Peyer's patch (tissue), 4 donors: Measurements from ENCODE around the gene MFN1. TPM values are rescaled to one million over a fixed set of nuclear protein-coding genes. Genes with fewer than 3 reads are reported as not detected.

Experiments
- DNase-seq, 3 donors: peaks; one replicate each; pipeline ENCODE4 v3.0.0-alpha.2; 2017 to 2019
- H3K27ac ChIP-seq, 4 donors: fragments of 200-600 bp; sonication (generic); one replicate each; pipeline ENCODE4 v1.5.1; 2016 to 2019
- H3K27me3 ChIP-seq, 2 donors: fragments of 200-600 bp; sonication (generic); one replicate each; pipeline ENCODE4 v1.5.1; 2019
- H3K36me3 ChIP-seq, 3 donors: fragments of 200-600 bp; sonication (generic); one replicate each; pipeline ENCODE4 v1.5.1; 2016 to 2019
- H3K4me1 ChIP-seq, 4 donors: fragments of 200-600 bp; sonication (generic); one replicate each; pipeline ENCODE4 v1.5.1; 2016 to 2019
- H3K4me3 ChIP-seq, 4 donors: fragments of 200-600 bp; sonication (generic); 1 replicate in 3 of 4; 2 replicates in 1 of 4; pipeline ENCODE4 v1.5.1; 2016 to 2019; ENCODE audit warnings: mild to moderate bottlenecking in 1 of 4
- H3K9me3 ChIP-seq, 4 donors: fragments of 200-600 bp; sonication (generic); one replicate each; pipeline ENCODE4 v1.5.1; 2016 to 2019; ENCODE audit warnings: mild to moderate bottlenecking in 1 of 4
- CTCF ChIP-seq, 6 experiments: fragments of 450-650 bp in 4 of 6; fragments of 200-600 bp in 2 of 6; sonication (generic) in 1 of 6; IDR thresholded peaks; one replicate each; pipeline ENCODE4 v1.5.1; 2017 to 2019; ENCODE audit warnings: antibody characterized with exemption in 6 of 6, mild to moderate bottlenecking in 3 of 6, moderate library complexity in 1 of 6
- POLR2A ChIP-seq, 2 donors: fragments of 450-650 bp; IDR thresholded peaks; one replicate each; pipeline ENCODE4 v1.5.1; 2017; ENCODE audit warnings: antibody characterized with exemption in 2 of 2, mild to moderate bottlenecking in 2 of 2, moderate library complexity in 2 of 2
- total RNA-seq, 4 donors: library from RNA; depleted of rRNA; stranded (reverse); fragments of >200 nt; gene quantifications; one replicate each; pipeline ENCODE4 v1.1.0, GENCODE V29; 2016

The MFN1 gene
- total RNA-seq, 4 donors from 2014 or later, result 34.0 to 124 (median 45.3) TPM

DNA sequence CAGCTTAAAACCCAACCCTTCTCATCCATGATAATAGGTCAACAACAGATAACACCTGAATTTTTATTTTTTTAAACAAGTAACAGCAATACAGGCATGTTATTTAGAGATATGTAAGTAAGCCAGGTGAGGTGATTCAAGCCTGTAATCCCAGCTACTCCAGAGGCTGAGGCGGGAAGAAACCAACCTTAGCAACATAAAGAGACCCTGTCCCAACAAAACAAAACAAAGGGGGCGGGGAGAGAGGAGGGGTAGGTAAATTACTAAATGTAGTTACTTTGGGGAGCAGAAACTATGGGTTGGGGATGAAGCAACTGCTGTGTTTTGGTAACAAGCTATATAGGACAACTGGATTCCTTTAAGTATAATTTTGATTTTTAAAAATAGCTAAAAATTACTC lies 56.8 kb downstream of the MFN1 start:
- Histone ChIP-seq H3K27me3 (no peaks in the 10 kb centered on the region), H3K4me3 (no peak overlapping the region), H3K4me1 (no peaks in the 10 kb centered on the region), H3K36me3 (peaks cover 0 to 38% (median 0%) of the 10 kb centered on the region in 3 donors), H3K9me3 (no peaks in the 10 kb centered on the region), H3K27ac (no peak overlapping the region)
- no peak for DNase-seq
- TF ChIP-seq POLR2A (IDR thresholded peaks at IDR 0.05), result no peak
- TF ChIP-seq CTCF (IDR thresholded peaks at IDR 0.05), result no peak

GRCh38 chr3:179410331-179410730 lies 62.8 kb downstream of the MFN1 start:
- no peak for DNase-seq
- H3K27me3 ChIP-seq, result no peaks in the 10 kb centered on the region
- H3K4me3 ChIP-seq, result no peak overlapping the region
- no peak overlapping the region for H3K27ac ChIP-seq
- TF ChIP-seq POLR2A (IDR thresholded peaks at IDR 0.05), result no peak
- no peak for TF ChIP-seq CTCF (IDR thresholded peaks at IDR 0.05)
- no peaks in the 10 kb centered on the region for H3K4me1 ChIP-seq
- peaks cover 0 to 21% (median 0%) of the 10 kb centered on the region in 3 donors for H3K36me3 ChIP-seq
- no peaks in the 10 kb centered on the region for H3K9me3 ChIP-seq

DNA sequence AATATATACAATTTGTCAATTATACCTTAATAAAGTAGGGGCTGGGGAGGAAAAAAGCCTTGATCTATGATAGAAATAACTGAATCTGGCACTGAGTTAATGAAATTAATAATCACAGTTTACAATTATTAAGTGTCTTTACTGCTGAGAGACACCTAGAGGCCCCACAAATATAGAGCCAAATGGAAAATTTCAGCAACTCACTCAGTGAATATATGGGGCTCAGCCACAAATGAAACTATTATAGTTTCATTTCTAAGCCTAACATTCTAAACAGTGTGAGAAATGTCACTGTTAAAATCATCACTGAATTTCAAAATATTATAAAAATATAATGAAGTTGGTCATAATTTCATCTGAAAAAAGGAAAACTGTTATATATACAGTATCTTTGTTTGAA lies 63.5 kb downstream of the MFN1 start:
- Histone ChIP-seq H3K4me3 (no peak overlapping the region), H3K27me3 (no peaks in the 10 kb centered on the region), H3K36me3 (peaks cover 0 to 18% (median 0%) of the 10 kb centered on the region in 3 donors), H3K27ac (no peak overlapping the region), H3K9me3 (no peaks in the 10 kb centered on the region), H3K4me1 (no peaks in the 10 kb centered on the region)
- DNase-seq, result no peak
- no peak for TF ChIP-seq POLR2A (IDR thresholded peaks at IDR 0.05)
- TF ChIP-seq CTCF (IDR thresholded peaks at IDR 0.05), result no peak

GRCh38 chr3:179414804-179415203 lies 67.3 kb downstream of the MFN1 start:
- Histone ChIP-seq H3K4me3 (no peak overlapping the region), H3K27me3 (no peaks in the 10 kb centered on the region), H3K27ac (no peak overlapping the region), H3K4me1 (no peaks in the 10 kb centered on the region), H3K36me3 (peaks cover 0 to 9% (median 0%) of the 10 kb centered on the region in 3 donors), H3K9me3 (no peaks in the 10 kb centered on the region)
- no peak for DNase-seq
- TF ChIP-seq CTCF (IDR thresholded peaks at IDR 0.05) (no peak), POLR2A (IDR thresholded peaks at IDR 0.05) (no peak)

DNA sequence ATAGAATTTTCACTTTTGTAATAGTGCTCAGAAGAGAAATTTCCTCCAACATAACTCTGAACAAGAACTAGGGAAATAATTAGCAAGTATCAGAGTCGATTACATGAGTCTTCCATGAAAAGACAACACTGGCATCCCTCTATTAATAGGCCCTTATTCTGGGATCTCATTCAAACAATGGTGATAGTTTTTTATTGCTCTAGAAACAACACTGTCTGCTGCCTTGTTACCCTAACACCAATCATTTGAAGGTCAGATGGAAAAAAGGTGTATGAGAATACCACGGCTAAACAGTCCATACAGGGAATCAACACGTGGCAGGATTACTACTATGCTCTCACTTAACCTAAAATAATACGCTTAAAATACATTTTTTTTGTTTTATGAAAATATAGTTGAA lies 67.9 kb downstream of the MFN1 start:
- no peak overlapping the region for H3K4me3 ChIP-seq
- peaks cover 0 to 9% (median 0%) of the 10 kb centered on the region in 3 donors for H3K36me3 ChIP-seq
- H3K4me1 ChIP-seq, result no peaks in the 10 kb centered on the region
- H3K9me3 ChIP-seq, result no peaks in the 10 kb centered on the region
- H3K27me3 ChIP-seq, result no peaks in the 10 kb centered on the region
- no peak for TF ChIP-seq POLR2A (IDR thresholded peaks at IDR 0.05)
- no peak for TF ChIP-seq CTCF (IDR thresholded peaks at IDR 0.05)
- no peak for DNase-seq
- H3K27ac ChIP-seq, result no peak overlapping the region

GRCh38 chr3:179416681-179417080 lies 69.2 kb downstream of the MFN1 start:
- no peak for TF ChIP-seq POLR2A (IDR thresholded peaks at IDR 0.05)
- TF ChIP-seq CTCF (IDR thresholded peaks at IDR 0.05), result no peak
- no peaks in the 10 kb centered on the region for H3K9me3 ChIP-seq
- no peaks in the 10 kb centered on the region for H3K27me3 ChIP-seq
- H3K4me1 ChIP-seq, result no peaks in the 10 kb centered on the region
- no peak overlapping the region for H3K4me3 ChIP-seq
- H3K27ac ChIP-seq, result no peak overlapping the region
- no peak for DNase-seq
- H3K36me3 ChIP-seq, result peaks cover 0 to 9% (median 0%) of the 10 kb centered on the region in 3 donors
